Rectal smooth muscle tissue (tissue), 1 donor: ENCODE data around the gene ALDH1L1.

Experiments
- H3K27ac ChIP-seq: one replicate; pipeline ENCODE4 v1.7.0; 2013; ENCODE audit warnings: low read depth, low read length, inconsistent platforms
- H3K27me3 ChIP-seq: one replicate; pipeline ENCODE4 v1.7.0; 2013; ENCODE audit warnings: low read length; ENCODE audit not compliant: control insufficient read depth, insufficient read depth
- H3K36me3 ChIP-seq: one replicate; pipeline ENCODE4 v1.7.0; 2013; ENCODE audit warnings: low read length; ENCODE audit not compliant: control insufficient read depth, insufficient read depth
- H3K4me1 ChIP-seq: one replicate; pipeline ENCODE4 v1.7.0; 2013; ENCODE audit warnings: low read length; ENCODE audit not compliant: control insufficient read depth, insufficient read depth
- H3K4me3 ChIP-seq: one replicate; pipeline ENCODE4 v1.7.0; 2013; ENCODE audit warnings: low read length
- H3K9ac ChIP-seq: one replicate; pipeline ENCODE4 v1.7.0; 2013; ENCODE audit warnings: low read length

The ALDH1L1 gene

GRCh38 chr3:126158016-126158911 lies 22.1 kb downstream of the ALDH1L1 start:
- H3K27me3 ChIP-seq: no peaks in the 10 kb centered on the region
- H3K4me1 ChIP-seq: no peaks in the 10 kb centered on the region
- H3K4me3 ChIP-seq: no peak overlapping the region
- H3K9ac ChIP-seq: no peak overlapping the region
- no peak overlapping the region for H3K27ac ChIP-seq
- no peaks in the 10 kb centered on the region for H3K36me3 ChIP-seq

- Histone ChIP-seq H3K36me3 (no peaks in the 10 kb centered on the region), H3K27me3 (no peaks in the 10 kb centered on the region), H3K9ac (no peak overlapping the region), H3K4me3 (no peak overlapping the region), H3K4me1 (no peaks in the 10 kb centered on the region), H3K27ac (no peak overlapping the region)
Observed at GRCh38 chr3:126157083-126157768, 23.2 kb downstream of the ALDH1L1 start.

GRCh38 chr3:126156468-126156867 lies 23.9 kb downstream of the ALDH1L1 start:
- H3K27me3 ChIP-seq: no peaks in the 10 kb centered on the region
- no peaks in the 10 kb centered on the region for H3K4me1 ChIP-seq
- H3K27ac ChIP-seq: no peak overlapping the region
- H3K36me3 ChIP-seq: no peaks in the 10 kb centered on the region
- H3K9ac ChIP-seq: no peak overlapping the region
- no peak overlapping the region for H3K4me3 ChIP-seq

- Histone ChIP-seq H3K4me3 (no peak overlapping the region), H3K4me1 (no peaks in the 10 kb centered on the region), H3K27ac (no peak overlapping the region), H3K27me3 (no peaks in the 10 kb centered on the region), H3K36me3 (no peaks in the 10 kb centered on the region), H3K9ac (no peak overlapping the region)
Observed at GRCh38 chr3:126155819-126156218, 24.6 kb downstream of the ALDH1L1 start.

- H3K4me1 ChIP-seq: no peaks in the 10 kb centered on the region
- H3K9ac ChIP-seq: no peak overlapping the region
- no peaks in the 10 kb centered on the region for H3K36me3 ChIP-seq
- no peak overlapping the region for H3K27ac ChIP-seq
- no peak overlapping the region for H3K4me3 ChIP-seq
- no peaks in the 10 kb centered on the region for H3K27me3 ChIP-seq
Observed at GRCh38 chr3:126155280-126155640, 25.1 kb downstream of the ALDH1L1 start.

- Histone ChIP-seq H3K27ac (no peak overlapping the region), H3K4me3 (no peak overlapping the region), H3K36me3 (no peaks in the 10 kb centered on the region), H3K9ac (no peak overlapping the region), H3K27me3 (no peaks in the 10 kb centered on the region), H3K4me1 (no peaks in the 10 kb centered on the region)
Observed at GRCh38 chr3:126154391-126155279, 25.8 kb downstream of the ALDH1L1 start.

- H3K27me3 ChIP-seq: no peaks in the 10 kb centered on the region
- H3K4me3 ChIP-seq: no peak overlapping the region
- H3K27ac ChIP-seq: no peak overlapping the region
- H3K9ac ChIP-seq: no peak overlapping the region
- no peaks in the 10 kb centered on the region for H3K36me3 ChIP-seq
- H3K4me1 ChIP-seq: no peaks in the 10 kb centered on the region
Observed at GRCh38 chr3:126153695-126154360, 26.6 kb downstream of the ALDH1L1 start.

GRCh38 chr3:126152901-126153694 lies 27.3 kb downstream of the ALDH1L1 start:
- Histone ChIP-seq H3K4me3 (no peak overlapping the region), H3K27ac (no peak overlapping the region), H3K36me3 (no peaks in the 10 kb centered on the region), H3K4me1 (no peaks in the 10 kb centered on the region), H3K9ac (no peak overlapping the region), H3K27me3 (no peaks in the 10 kb centered on the region)

- Histone ChIP-seq H3K9ac (no peak overlapping the region), H3K4me1 (no peaks in the 10 kb centered on the region), H3K27me3 (no peaks in the 10 kb centered on the region), H3K4me3 (no peak overlapping the region), H3K27ac (no peak overlapping the region), H3K36me3 (no peaks in the 10 kb centered on the region)
Observed at GRCh38 chr3:126152458-126152857, 27.9 kb downstream of the ALDH1L1 start.

- Histone ChIP-seq H3K4me1 (no peaks in the 10 kb centered on the region), H3K9ac (no peak overlapping the region), H3K4me3 (no peak overlapping the region), H3K27me3 (no peaks in the 10 kb centered on the region), H3K36me3 (no peaks in the 10 kb centered on the region), H3K27ac (no peak overlapping the region)
Observed at GRCh38 chr3:126151562-126152302, 28.7 kb downstream of the ALDH1L1 start.

- no peaks in the 10 kb centered on the region for H3K36me3 ChIP-seq
- H3K9ac ChIP-seq: no peak overlapping the region
- H3K4me3 ChIP-seq: no peak overlapping the region
- no peak overlapping the region for H3K27ac ChIP-seq
- no peaks in the 10 kb centered on the region for H3K27me3 ChIP-seq
- H3K4me1 ChIP-seq: no peaks in the 10 kb centered on the region
Observed at GRCh38 chr3:126149960-126150515, 30.3 kb downstream of the ALDH1L1 start.
